Measurements from ENCODE around the gene RPTOR.

Gene RPTOR

GRCh38 chr17:80948019-80948975 is 403.7 kb downstream of the RPTOR start:
- no peak for TF ChIP-seq CTCF (IDR thresholded peaks at IDR 0.05; ENCODE audit: extremely low read depth, missing control alignments)
- DNase-seq (ENCODE audit: low spot score) = no peak

GRCh38 chr17:80948976-80949450 is 404.4 kb downstream of the RPTOR start:
- no peak for DNase-seq (ENCODE audit: low spot score)
- TF ChIP-seq CTCF (IDR thresholded peaks at IDR 0.05; ENCODE audit: extremely low read depth, missing control alignments) = no peak

- DNase-seq (ENCODE audit: low spot score) = no peak
- TF ChIP-seq CTCF (IDR thresholded peaks at IDR 0.05; ENCODE audit: extremely low read depth, missing control alignments) = no peak
Measured at GRCh38 chr17:80949451-80950421, 405.1 kb downstream of the RPTOR start.

- no peak for DNase-seq (ENCODE audit: low spot score)
- no peak for TF ChIP-seq CTCF (IDR thresholded peaks at IDR 0.05; ENCODE audit: extremely low read depth, missing control alignments)
Measured at GRCh38 chr17:80950466-80951120, 406.0 kb downstream of the RPTOR start.

- DNase-seq (ENCODE audit: low spot score) = no peak
- no peak for TF ChIP-seq CTCF (IDR thresholded peaks at IDR 0.05; ENCODE audit: extremely low read depth, missing control alignments)
Measured at GRCh38 chr17:80951121-80952090, 406.8 kb downstream of the RPTOR start.

GRCh38 chr17:80952291-80952690 is 407.7 kb downstream of the RPTOR start:
- DNase-seq (ENCODE audit: low spot score) = no peak
- TF ChIP-seq CTCF (IDR thresholded peaks at IDR 0.05; ENCODE audit: extremely low read depth, missing control alignments) = no peak

Measured in GM20000 (cell line).